HG02759 (cell line): ENCODE data around the gene SFTPB.

Experiments used
- ATAC-seq: cut with Tn5 transposase; IDR thresholded peaks from one replicate; pipeline ENCODE4 v1.9.1; 2021; ENCODE audit warnings: mild to moderate bottlenecking, moderate library complexity; ENCODE audit not compliant: unreplicated experiment

The SFTPB gene

DNA sequence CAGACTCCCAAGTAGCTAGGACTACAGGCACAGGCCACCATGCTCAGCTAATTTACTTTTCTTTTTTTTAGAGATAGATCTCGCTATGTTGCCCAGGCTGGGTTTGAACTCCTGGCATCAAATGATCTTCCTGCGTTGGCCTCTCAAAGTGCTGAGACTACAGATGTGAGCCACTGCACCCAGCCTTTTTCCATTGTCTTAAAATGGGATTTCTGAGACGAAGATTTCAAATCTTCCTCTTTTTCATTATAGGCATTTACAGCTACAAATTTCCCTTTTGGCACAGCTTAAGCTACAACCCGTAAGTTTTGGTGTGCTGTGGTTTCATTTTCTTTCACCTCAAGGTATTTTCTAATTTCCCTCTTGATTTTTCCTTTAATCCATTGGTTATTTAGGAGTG, 34.8 kb upstream of the SFTPB start:
- ATAC-seq: no peak

- no peak for ATAC-seq
These were observed 34.2 kb upstream of the SFTPB start for GRCh38 chr2:85702172-85702571.

GRCh38 chr2:85699325-85699724, 31.3 kb upstream of the SFTPB start:
- ATAC-seq: no peak

DNA sequence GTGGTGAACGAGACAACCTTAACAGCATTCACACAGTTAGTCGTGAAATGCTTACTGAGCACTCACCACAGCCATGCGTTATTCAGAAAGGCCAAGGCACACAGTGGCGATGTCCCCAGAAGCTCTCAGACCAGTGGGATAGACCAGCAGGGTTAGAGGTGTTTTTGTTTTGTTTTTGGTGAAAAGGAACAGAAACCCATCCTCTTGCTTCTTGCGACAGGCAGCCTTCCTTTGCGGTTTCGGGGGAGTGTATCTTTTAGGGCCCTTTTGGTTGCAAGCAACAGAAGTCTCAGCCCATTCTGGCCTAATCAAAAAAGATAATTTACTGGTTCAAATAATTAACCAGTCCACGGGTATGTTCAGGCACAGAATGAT, 30.9 kb upstream of the SFTPB start:
- ATAC-seq: no peak

- no peak for ATAC-seq
These were observed 30.3 kb upstream of the SFTPB start for GRCh38 chr2:85698184-85698879.

GRCh38 chr2:85697716-85698115, 29.7 kb upstream of the SFTPB start:
- no peak for ATAC-seq

- no peak for ATAC-seq
These were observed 29.1 kb upstream of the SFTPB start for GRCh38 chr2:85697096-85697495.

DNA sequence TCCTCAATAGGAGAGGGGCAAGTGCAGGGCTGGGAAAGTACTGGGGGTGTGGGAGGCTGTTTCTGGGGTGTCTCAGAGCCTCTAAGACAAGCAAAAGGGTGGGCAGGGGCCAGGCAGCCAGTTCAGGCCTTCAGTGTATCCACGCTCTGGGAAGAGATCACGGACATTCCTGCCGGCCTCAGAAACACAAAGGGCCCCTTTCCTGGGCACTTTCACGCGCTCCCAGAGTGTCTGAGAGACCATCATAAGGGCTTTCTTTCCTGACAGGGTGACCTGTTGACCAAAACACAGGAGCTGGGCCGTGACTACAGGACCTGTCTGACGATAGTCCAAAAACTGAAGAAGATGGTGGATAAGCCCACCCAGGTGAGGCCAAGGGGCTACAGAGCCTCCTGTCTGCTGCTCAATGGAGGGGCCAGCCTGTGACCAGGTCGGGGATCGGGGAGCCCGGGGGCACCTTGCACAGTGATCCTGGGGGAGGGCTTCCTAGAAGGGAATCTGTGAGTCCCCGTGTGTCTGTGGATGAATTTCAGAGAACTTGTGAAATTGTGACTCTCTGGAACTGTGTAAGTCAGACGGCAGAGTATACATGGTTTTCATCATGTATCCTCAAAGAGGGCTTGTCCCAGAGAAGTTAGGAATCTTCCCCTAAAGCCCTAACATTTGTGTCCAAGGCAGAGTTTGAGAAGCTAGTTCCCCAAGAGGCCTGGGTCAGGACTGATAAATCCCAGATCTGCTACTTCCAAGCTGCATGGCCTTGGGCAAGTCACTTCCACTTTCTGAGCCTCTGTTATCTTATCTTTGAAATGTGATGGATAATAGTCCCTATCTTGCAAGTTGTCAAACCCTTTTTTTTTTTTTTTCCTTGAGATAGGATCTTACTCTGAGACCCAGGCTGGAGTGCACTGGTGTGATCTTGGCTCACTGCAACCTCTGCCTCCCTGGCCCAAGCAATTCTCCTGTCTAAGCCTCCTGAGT, 28.0 kb upstream of the SFTPB start:
- ATAC-seq: no peak

DNA sequence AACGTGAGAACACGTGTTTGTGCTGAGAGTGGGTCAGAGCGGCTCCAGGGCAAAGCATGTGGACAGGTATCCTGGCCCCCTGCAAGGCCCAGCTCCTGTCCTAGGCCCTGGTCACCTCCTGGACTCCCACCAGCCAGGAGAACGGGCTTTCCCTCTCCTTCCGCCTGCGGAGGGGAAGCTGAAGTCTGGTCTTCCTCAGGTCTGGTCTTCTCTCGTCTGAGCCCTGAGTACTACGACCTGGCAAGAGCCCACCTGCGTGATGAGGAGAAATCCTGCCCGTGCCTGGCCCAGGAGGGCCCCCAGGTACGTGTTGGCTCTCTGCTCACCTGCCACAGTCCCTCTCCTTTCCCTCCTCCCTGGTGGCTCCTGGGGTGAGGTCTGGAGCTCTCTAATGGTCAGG, 27.1 kb upstream of the SFTPB start:
- ATAC-seq: no peak

GRCh38 chr2:85694052-85695025, 26.3 kb upstream of the SFTPB start, which contains the start of gene GNLY:
GNLY (plus strand) TSS chr2:85694358; CDS start chr2:85694419, 61 bp downstream.
- ATAC-seq: no peak

- no peak for ATAC-seq
These were observed 24.1 kb upstream of the SFTPB start for GRCh38 chr2:85692039-85692645.

DNA sequence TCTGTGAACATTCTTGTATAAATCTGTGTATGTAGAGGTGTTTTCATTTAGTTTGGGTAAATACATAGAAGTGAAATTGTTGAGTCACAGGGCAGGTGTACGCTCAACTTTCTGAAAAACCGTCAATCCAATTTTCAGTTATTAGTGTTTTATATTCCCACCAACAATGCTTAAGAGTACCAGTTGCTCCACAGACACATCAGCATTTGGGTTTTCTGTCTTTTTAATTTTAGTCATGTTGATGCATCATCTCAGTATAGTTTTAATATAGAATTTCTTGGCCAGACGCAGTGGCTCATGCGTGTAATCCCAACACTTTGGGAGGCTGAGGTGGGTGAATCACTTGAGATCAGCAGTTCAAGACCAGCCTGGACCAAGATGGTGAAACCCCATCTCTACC, 22.9 kb upstream of the SFTPB start:
- no peak for ATAC-seq

GRCh38 chr2:85684806-85685205, 16.8 kb upstream of the SFTPB start:
- ATAC-seq: no peak

GRCh38 chr2:85684380-85684779, 16.4 kb upstream of the SFTPB start:
- no peak for ATAC-seq

GRCh38 chr2:85682378-85682777, 14.4 kb upstream of the SFTPB start:
- ATAC-seq: no peak

- ATAC-seq: no peak
These were observed 13.8 kb upstream of the SFTPB start for GRCh38 chr2:85681776-85682175.

GRCh38 chr2:85681372-85681763, 13.4 kb upstream of the SFTPB start:
- no peak for ATAC-seq

DNA sequence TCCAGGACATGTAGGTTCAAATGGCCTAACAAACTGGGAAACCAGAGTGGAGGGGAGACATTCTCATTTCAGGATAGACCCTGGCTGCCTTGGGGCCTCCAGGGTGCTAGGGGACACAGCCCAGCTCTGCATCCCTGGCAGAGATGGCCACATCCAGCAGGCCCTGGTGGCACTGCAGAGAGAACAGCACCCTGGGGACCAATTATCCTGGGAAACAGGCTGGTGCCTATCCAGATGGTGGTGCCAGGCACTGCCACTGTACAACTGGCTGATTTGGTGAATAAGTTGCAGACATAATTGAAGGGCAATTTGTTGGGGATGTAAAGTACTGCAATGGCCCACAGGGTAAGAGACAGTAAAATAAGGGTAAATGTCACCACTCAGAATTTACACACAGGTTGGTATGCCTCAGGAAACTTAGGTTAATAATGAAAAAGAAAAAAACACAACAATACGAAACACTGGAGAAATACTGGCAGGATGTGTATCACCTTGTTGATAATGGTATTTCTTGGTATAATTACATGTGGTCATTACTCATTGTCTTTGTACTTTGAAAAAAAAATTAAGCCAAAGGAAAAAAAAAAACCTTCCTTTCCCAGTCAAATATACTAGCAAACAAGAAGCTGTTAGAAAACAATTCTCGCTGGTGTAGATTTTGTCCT, 12.8 kb upstream of the SFTPB start:
- no peak for ATAC-seq

DNA sequence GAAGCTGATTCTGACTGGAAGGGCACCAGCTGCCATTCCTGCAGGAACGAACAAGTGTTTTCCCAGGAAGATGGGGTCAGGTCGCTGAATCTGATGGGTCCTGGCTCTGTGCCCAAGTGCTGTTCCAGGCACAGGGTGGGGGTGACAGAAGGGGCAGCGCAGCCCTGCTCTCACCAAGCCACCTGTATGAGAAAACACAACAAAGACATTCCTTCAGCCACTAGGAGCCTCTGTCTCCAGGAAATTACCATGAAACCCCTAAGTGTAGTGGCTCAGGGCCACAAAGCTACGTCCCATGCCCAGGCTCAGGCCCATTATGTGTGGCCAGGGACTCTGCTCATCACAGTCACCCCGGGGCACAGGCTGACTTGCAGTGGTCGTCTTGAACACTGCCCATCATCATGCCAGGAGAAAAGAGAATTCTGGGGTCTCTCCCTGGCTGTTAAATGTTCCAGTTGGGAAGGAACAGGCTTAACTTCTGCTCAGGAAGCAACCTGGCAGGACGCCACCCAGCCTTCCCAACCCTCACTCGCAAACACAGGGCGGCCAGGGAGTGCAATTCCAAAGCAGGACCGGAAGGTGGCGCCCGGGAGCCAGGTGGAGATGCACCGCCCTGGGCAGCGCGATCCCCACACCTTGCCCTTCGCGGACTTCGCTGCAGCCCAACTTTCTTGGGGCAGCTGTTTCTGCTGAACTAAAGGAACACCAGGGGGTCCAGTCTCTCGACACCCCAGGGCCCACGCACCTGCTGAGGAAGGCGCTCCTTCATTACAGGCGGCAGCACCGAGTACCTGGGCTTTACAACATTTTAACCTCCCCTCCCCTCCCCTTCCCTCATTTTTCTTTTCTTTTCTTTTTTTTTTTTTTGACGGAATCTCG, 11.0 kb upstream of the SFTPB start:
- ATAC-seq: peak; percentile 81
